IMR-90 (cell line): ENCODE measurements around the gene FBXW7.

ENCODE experiments used
- POLR2A ChIP-seq: IDR thresholded peaks from 2 replicates; pipeline ENCODE4 v1.6.1; 2012; ENCODE audit warnings: mild to moderate bottlenecking, low read depth, low read length
- RFX5 ChIP-seq: IDR thresholded peaks from 2 replicates; pipeline ENCODE4 v1.8.0; 2012; ENCODE audit warnings: low read depth, mild to moderate bottlenecking, low read length, moderate library complexity
- TF ChIP-seq, protein P1 (sequence below): conservative IDR thresholded peaks from 2 replicates; pipeline ENCODE4 v1.5.1; 2012; ENCODE audit warnings: mild to moderate bottlenecking, low read depth, low read length, improper control_type of control experiment

GRCh38 chr4:152575533-152575932, 39.6 kb upstream of the FBXW7 start:
- TF ChIP-seq RFX5 (no peak), POLR2A (no peak)
- TF ChIP-seq, protein P1, sequence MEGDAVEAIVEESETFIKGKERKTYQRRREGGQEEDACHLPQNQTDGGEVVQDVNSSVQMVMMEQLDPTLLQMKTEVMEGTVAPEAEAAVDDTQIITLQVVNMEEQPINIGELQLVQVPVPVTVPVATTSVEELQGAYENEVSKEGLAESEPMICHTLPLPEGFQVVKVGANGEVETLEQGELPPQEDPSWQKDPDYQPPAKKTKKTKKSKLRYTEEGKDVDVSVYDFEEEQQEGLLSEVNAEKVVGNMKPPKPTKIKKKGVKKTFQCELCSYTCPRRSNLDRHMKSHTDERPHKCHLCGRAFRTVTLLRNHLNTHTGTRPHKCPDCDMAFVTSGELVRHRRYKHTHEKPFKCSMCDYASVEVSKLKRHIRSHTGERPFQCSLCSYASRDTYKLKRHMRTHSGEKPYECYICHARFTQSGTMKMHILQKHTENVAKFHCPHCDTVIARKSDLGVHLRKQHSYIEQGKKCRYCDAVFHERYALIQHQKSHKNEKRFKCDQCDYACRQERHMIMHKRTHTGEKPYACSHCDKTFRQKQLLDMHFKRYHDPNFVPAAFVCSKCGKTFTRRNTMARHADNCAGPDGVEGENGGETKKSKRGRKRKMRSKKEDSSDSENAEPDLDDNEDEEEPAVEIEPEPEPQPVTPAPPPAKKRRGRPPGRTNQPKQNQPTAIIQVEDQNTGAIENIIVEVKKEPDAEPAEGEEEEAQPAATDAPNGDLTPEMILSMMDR, result no peak
